Spleen (tissue), 11 donors: Measurements from ENCODE around the gene PURB. TPM values are rescaled to one million over a fixed set of nuclear protein-coding genes. Genes with fewer than 3 reads are reported as not detected.
A peak's percentile ranks its signal among the peaks of the same experiment; 100 is the strongest.

Experiments used
- DNase-seq: peaks from one replicate; pipeline ENCODE4 v3.0.0-alpha.2; 2020
- H3K27ac ChIP-seq, 8 donors: fragments of 200-600 bp; sonication (generic) in 7 of 8; 1 replicate in 4 of 8; 2 replicates in 4 of 8; pipeline versions ENCODE4 v1.5.0 to v1.8.0; 2016 to 2021; ENCODE audit warnings: inconsistent platforms in 4 of 8, mild to moderate bottlenecking in 4 of 8, moderate library complexity in 1 of 8
- H3K27me3 ChIP-seq, 7 donors: fragments of 200-600 bp; sonication (generic) in 6 of 7; replicated peaks in 1 of 7; 1 replicate in 4 of 7; 2 replicates in 3 of 7; pipeline versions ENCODE4 v1.5.0 to v1.8.0; 2016 to 2021; ENCODE audit warnings: inconsistent platforms in 3 of 7, mild to moderate bottlenecking in 1 of 7
- H3K36me3 ChIP-seq, 6 donors: fragments of 200-600 bp; sonication (generic) in 5 of 6; 1 replicate in 4 of 6; 2 replicates in 2 of 6; pipeline versions ENCODE4 v1.5.0 to v1.8.0; 2016 to 2021; ENCODE audit warnings: inconsistent platforms in 2 of 6
- H3K4me1 ChIP-seq, 6 donors: fragments of 200-600 bp; sonication (generic) in 5 of 6; 1 replicate in 3 of 6; 2 replicates in 3 of 6; pipeline versions ENCODE4 v1.5.0 to v1.8.0; 2016 to 2021; ENCODE audit warnings: inconsistent platforms in 3 of 6
- H3K4me3 ChIP-seq, 8 donors: fragments of 200-600 bp; sonication (generic) in 7 of 8; 1 replicate in 4 of 8; 2 replicates in 4 of 8; pipeline versions ENCODE4 v1.5.0 to v1.8.0; 2016 to 2021; ENCODE audit warnings: inconsistent platforms in 4 of 8, mild to moderate bottlenecking in 4 of 8, moderate library complexity in 2 of 8
- H3K9me3 ChIP-seq, 8 donors: fragments of 200-600 bp; sonication (generic) in 7 of 8; 1 replicate in 4 of 8; 2 replicates in 4 of 8; pipeline versions ENCODE4 v1.5.0 to v1.8.0; 2016 to 2021; ENCODE audit warnings: inconsistent platforms in 4 of 8
- CTCF ChIP-seq, 11 experiments: fragments of 200-600 bp in 7 of 11; fragments of 450-650 bp in 4 of 11; sonication (generic) in 4 of 11; IDR thresholded peaks in 8 of 11; conservative IDR thresholded peaks in 3 of 11; 1 replicate in 7 of 11; 2 replicates in 4 of 11; pipeline versions ENCODE4 v1.4.0 to v1.8.0; 2016 to 2021; ENCODE audit warnings: antibody characterized with exemption in 11 of 11, inconsistent platforms in 4 of 11, mild to moderate bottlenecking in 1 of 11
- POLR2A ChIP-seq, 3 donors: fragments of 450-650 bp; IDR thresholded peaks; one replicate each; pipeline ENCODE4 v1.5.1; 2017; ENCODE audit warnings: antibody characterized with exemption in 3 of 3, mild to moderate bottlenecking in 1 of 3
- POLR2AphosphoS5 ChIP-seq, 3 donors: sonication (generic); formaldehyde crosslinking; IDR thresholded peaks; one replicate each; pipeline ENCODE4 v1.5.1; 2017; ENCODE audit warnings: antibody characterized with exemption in 3 of 3
- WGBS, 5 donors: extraction: QIAGEN DNeasy Blood & Tissue Kit in 3 of 5; methylation state at CpG; one replicate each; pipeline versions ENCODE4 v1.1.5 to v1.1.7; 2013 to 2018; 5-methylcytosine and 5-hydroxymethylcytosine counted together
- intact Hi-C: fragments of 100-400 bp; cut with DNase I; formaldehyde crosslinking; loops from one replicate; pipeline ENCODE4 v1.15.0; 2023; ENCODE audit warnings: low total_unique reads
- polyA plus RNA-seq, 3 donors: library from polyadenylated mRNA; stranded (reverse); fragments of 200-250 nt; gene quantifications; one replicate each; pipeline ENCODE4 v1.2.1, GENCODE V29; 2013
- total RNA-seq, 7 donors: library from RNA; depleted of rRNA in 3 of 7; stranded (reverse); fragments of >200 nt in 3 of 7; fragmentation: NEBNext Ultra II Directional in 4 of 7; extraction: Animal tissue kit (Norgen Biotek cat#: 25700) in 4 of 7; gene quantifications; one replicate each; pipeline versions ENCODE4 v1.1.0 to v1.2.1, GENCODE V29; 2016 to 2021
- donor health status: healthy with polysubstance abuse.
- donor health status: DM: no; HTN: no; CAD: no; lungs with moderate emphysema.
- donor health status: DM: no; HTN: no; CAD: no.
- donor health status: Bipolar disorder and iron deficiency.
- donor health status: healthy.
- donor health status: DM: no; HTN: no; CAD: no.
- donor health status: DM: yes; HTN: yes; CAD: no.

PURB gene
- total and polyA plus RNA-seq, 10 donors, result 6.0 to 25.4 (median 20.5) TPM

- peak in 6 of 11 experiments; percentile 1 to 48 (median 28) for TF ChIP-seq CTCF (IDR thresholded peaks at IDR 0.05 in 8 of 11, conservative IDR thresholded peaks at IDR 0.05 in 3 of 11)
- TF ChIP-seq POLR2AphosphoS5 (IDR thresholded peaks at IDR 0.05), result no peak
- H3K9me3 ChIP-seq, result no peaks in the 10 kb centered on the region
Observed at GRCh38 chr7:44922351-44922694, 37.0 kb upstream of the PURB start.

GRCh38 chr7:44921607-44922350, 36.4 kb upstream of the PURB start:
- intact Hi-C loops, result loop anchor here (5.0 kb wide), 2 partner anchors 59 to 216 kb away; no protein-coding TSS in a partner anchor
- TF ChIP-seq CTCF (IDR thresholded peaks at IDR 0.05 in 8 of 11, conservative IDR thresholded peaks at IDR 0.05 in 3 of 11), result peak; percentile 71 to 91 (median 83)
- peak; percentile 17 to 56 (median 40) for TF ChIP-seq POLR2AphosphoS5 (IDR thresholded peaks at IDR 0.05)
- no peak for TF ChIP-seq POLR2A (IDR thresholded peaks at IDR 0.05)
- Histone ChIP-seq H3K27me3 (no peaks in the 10 kb centered on the region), H3K4me3 (no peak overlapping the region), H3K36me3 (no peaks in the 10 kb centered on the region), H3K9me3 (no peaks in the 10 kb centered on the region), H3K27ac (no peak overlapping the region), H3K4me1 (peaks cover 0 to 7% (median 6%) of the 10 kb centered on the region in 6 donors)
- peak; percentile 98 for DNase-seq
- 40 to 57% (median 40%) methylated on average over 6 to 14 of the region's 14 CpGs for WGBS, 5 donors

More at GRCh38 chr7:44922351-44922694, 37.0 kb upstream of the PURB start:
- no peak overlapping the region for H3K4me3 ChIP-seq
- peaks cover 0 to 7% (median 6%) of the 10 kb centered on the region in 6 donors for H3K4me1 ChIP-seq
- no peak for DNase-seq
- H3K36me3 ChIP-seq, result no peaks in the 10 kb centered on the region
- intact Hi-C loops, result loop anchor here (5.0 kb wide), 2 partner anchors 60 to 215 kb away; no protein-coding TSS in a partner anchor
- 61 to 64% (median 63%) methylated on average over 8 of the region's 8 CpGs for WGBS, 5 donors
- H3K27ac ChIP-seq, result no peak overlapping the region
- peaks cover 0 to 1% (median 0%) of the 10 kb centered on the region in 7 donors for H3K27me3 ChIP-seq

GRCh38 chr7:44920119-44920518, 34.8 kb upstream of the PURB start:
- H3K9me3 ChIP-seq, result no peaks in the 10 kb centered on the region
- H3K36me3 ChIP-seq, result no peaks in the 10 kb centered on the region
- H3K4me1 ChIP-seq, result peaks cover 0 to 10% (median 6%) of the 10 kb centered on the region in 6 donors
- 57 to 86% (median 64%) methylated on average over 3 of the region's 3 CpGs for WGBS, 5 donors
- H3K27me3 ChIP-seq, result no peaks in the 10 kb centered on the region
- no peak overlapping the region for H3K4me3 ChIP-seq
- TF ChIP-seq POLR2AphosphoS5 (IDR thresholded peaks at IDR 0.05) (no peak), POLR2A (IDR thresholded peaks at IDR 0.05) (no peak), CTCF (IDR thresholded peaks at IDR 0.05 in 8 of 11, conservative IDR thresholded peaks at IDR 0.05 in 3 of 11) (no peak)
- intact Hi-C loops, result loop anchor here (5.0 kb wide), 2 partner anchors 58 to 217 kb away; no protein-coding TSS in a partner anchor
- no peak overlapping the region for H3K27ac ChIP-seq
- no peak for DNase-seq

GRCh38 chr7:44918029-44918428, 32.7 kb upstream of the PURB start:
- Histone ChIP-seq H3K27ac (no peak overlapping the region), H3K27me3 (no peaks in the 10 kb centered on the region), H3K4me3 (no peak overlapping the region), H3K9me3 (no peaks in the 10 kb centered on the region), H3K36me3 (no peaks in the 10 kb centered on the region), H3K4me1 (peaks cover 0 to 15% (median 6%) of the 10 kb centered on the region in 6 donors)
- DNase-seq, result no peak
- intact Hi-C loops, result no loop called here
- no peak for TF ChIP-seq POLR2A (IDR thresholded peaks at IDR 0.05)
- no peak for TF ChIP-seq CTCF (IDR thresholded peaks at IDR 0.05 in 8 of 11, conservative IDR thresholded peaks at IDR 0.05 in 3 of 11)
- TF ChIP-seq POLR2AphosphoS5 (IDR thresholded peaks at IDR 0.05), result no peak
